Right lobe of liver (tissue), 4 donors: ENCODE data around the gene PHETA1.

Source experiments
- CTCF ChIP-seq, 4 donors: fragments of 200-600 bp in 3 of 4; fragments of 450-650 bp in 1 of 4; IDR thresholded peaks; one replicate each; pipeline versions ENCODE4 v1.5.1 to v1.8.0; 2016 to 2022; ENCODE audit warnings: antibody characterized with exemption in 4 of 4, mild to moderate bottlenecking in 2 of 4
- POLR2A ChIP-seq: fragments of 450-650 bp; IDR thresholded peaks from one replicate; pipeline ENCODE4 v1.6.1; 2017; ENCODE audit warnings: antibody characterized with exemption, mild to moderate bottlenecking
- donor health status: DM: no; HTN: no; CAD: no.
- donor health status: DM: no; HTN: no; CAD: no.
- donor health status: DM: no; HTN: yes; CAD: no.

GRCh38 chr12:111314953-111315539, 53.8 kb downstream of the PHETA1 start:
- TF ChIP-seq CTCF (IDR thresholded peaks at IDR 0.05): no peak
- TF ChIP-seq POLR2A: no peak
